Fibroblast of pulmonary artery (primary cell): Measurements from ENCODE around the gene ASCL2.
A peak's percentile ranks its signal among the peaks of the same experiment; 100 is the strongest.

Experiments used
- DNase-seq: peaks from one replicate; pipeline ENCODE4 v3.0.0-alpha.2; 2010; ENCODE audit warnings: low read depth
- H3K4me3 ChIP-seq: replicated peaks from 2 replicates; pipeline ENCODE4 v1.5.1; 2011; ENCODE audit warnings: low read depth, mild to moderate bottlenecking, control low read depth, low read length, moderate library complexity
- CTCF ChIP-seq: IDR thresholded peaks from 2 replicates; pipeline ENCODE4 v1.5.1; 2011; ENCODE audit warnings: mild to moderate bottlenecking, control low read depth, low read length, inconsistent platforms; ENCODE audit errors: missing control alignments

Gene ASCL2

GRCh38 chr11:2271077-2271326 lies 614 bp upstream of the ASCL2 start:
- no peak for TF ChIP-seq CTCF
- no peak for DNase-seq
- H3K4me3 ChIP-seq, result no peak overlapping the region

GRCh38 chr11:2269601-2270321 lies 627 bp downstream of the ASCL2 start:
- no peak for TF ChIP-seq CTCF
- DNase-seq, result peak; percentile 65
- no peak overlapping the region for H3K4me3 ChIP-seq

- peak; percentile 20 for DNase-seq
- peak overlapping the region; percentile 19 for H3K4me3 ChIP-seq
- no peak for TF ChIP-seq CTCF
These were observed 1.4 kb downstream of the ASCL2 start for GRCh38 chr11:2268729-2269600.

- no peak for DNase-seq
- TF ChIP-seq CTCF, result no peak
- no peak overlapping the region for H3K4me3 ChIP-seq
These were observed 2.3 kb downstream of the ASCL2 start for GRCh38 chr11:2267851-2268728.

GRCh38 chr11:2267306-2267850 lies 3.0 kb downstream of the ASCL2 start:
- no peak for TF ChIP-seq CTCF
- no peak for DNase-seq

GRCh38 chr11:2266586-2267305 lies 3.6 kb downstream of the ASCL2 start:
- no peak overlapping the region for H3K4me3 ChIP-seq
- no peak for DNase-seq
- no peak for TF ChIP-seq CTCF

More at GRCh38 chr11:2267306-2267850, 3.0 kb downstream of the ASCL2 start:
- no peak overlapping the region for H3K4me3 ChIP-seq
